Measurements from ENCODE around the gene QPRT. TPM values are rescaled to one million over a fixed set of nuclear protein-coding genes. Genes with fewer than 3 reads are reported as not detected.
A peak's percentile ranks its signal among the peaks of the same experiment; 100 is the strongest.

Gene QPRT
- total RNA-seq, 1 donor, result 19.5 TPM

DNA sequence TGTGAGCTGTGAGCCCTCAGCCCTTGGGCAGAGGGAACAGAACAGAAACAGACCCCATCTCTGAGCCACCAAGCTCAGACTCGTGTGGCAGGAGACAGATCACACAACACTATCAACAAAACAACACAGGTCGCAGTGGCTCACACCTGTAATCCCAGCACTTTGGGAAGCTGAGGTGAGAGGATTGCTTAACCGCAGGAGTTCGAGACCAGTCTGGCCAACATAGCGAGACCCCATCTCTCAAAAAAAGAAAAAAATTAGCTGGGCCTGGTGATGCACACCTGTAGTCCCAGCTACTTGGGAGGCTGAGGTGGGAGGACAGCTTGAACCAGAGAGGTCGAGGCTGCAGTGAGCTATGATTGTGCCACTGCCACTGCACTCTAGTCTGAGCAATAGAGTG, 5.5 kb upstream of the QPRT start:
- TF ChIP-seq, protein P1, sequence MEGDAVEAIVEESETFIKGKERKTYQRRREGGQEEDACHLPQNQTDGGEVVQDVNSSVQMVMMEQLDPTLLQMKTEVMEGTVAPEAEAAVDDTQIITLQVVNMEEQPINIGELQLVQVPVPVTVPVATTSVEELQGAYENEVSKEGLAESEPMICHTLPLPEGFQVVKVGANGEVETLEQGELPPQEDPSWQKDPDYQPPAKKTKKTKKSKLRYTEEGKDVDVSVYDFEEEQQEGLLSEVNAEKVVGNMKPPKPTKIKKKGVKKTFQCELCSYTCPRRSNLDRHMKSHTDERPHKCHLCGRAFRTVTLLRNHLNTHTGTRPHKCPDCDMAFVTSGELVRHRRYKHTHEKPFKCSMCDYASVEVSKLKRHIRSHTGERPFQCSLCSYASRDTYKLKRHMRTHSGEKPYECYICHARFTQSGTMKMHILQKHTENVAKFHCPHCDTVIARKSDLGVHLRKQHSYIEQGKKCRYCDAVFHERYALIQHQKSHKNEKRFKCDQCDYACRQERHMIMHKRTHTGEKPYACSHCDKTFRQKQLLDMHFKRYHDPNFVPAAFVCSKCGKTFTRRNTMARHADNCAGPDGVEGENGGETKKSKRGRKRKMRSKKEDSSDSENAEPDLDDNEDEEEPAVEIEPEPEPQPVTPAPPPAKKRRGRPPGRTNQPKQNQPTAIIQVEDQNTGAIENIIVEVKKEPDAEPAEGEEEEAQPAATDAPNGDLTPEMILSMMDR (IDR thresholded peaks at IDR 0.05; ENCODE audit: extremely low read depth, low read depth, low read length), result no peak
- H3K27me3 ChIP-seq (ENCODE audit: insufficient read depth, low read length), result no peaks in the 10 kb centered on the region

DNA sequence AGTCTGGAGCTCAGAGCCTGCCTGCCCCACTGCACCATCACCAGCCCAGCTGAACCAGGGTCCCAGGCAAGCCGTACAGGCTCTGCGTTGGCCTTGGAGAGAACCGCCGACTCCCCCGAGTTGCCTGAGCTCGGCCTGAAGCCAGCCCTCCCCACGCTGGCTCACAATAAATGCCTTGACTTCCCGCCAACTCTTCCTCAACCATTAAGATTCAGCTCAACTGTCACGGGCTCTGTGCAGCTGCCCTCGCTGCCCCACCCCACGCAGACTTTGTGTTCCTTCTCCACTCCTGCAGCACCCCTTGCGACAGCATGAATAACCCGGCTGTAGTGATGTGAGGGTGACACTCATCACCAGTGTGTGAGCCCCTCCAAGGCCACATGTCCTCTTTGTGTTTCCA, 4.8 kb upstream of the QPRT start:
- Histone ChIP-seq H3K4me3 (ENCODE audit: insufficient read depth, low read length) (no peak overlapping the region), H3K9me3 (ENCODE audit: low read depth, low read length) (no peaks in the 10 kb centered on the region), H4K20me1 (ENCODE audit: insufficient read depth, low read length) (no peaks in the 10 kb centered on the region), H3K4me1 (ENCODE audit: insufficient read depth, low read length) (no peaks in the 10 kb centered on the region), H2AFZ (ENCODE audit: low read length) (peak overlapping the region; percentile 56), H3K36me3 (ENCODE audit: insufficient read depth, low read length) (no peaks in the 10 kb centered on the region), H3K27me3 (ENCODE audit: insufficient read depth, low read length) (no peaks in the 10 kb centered on the region), H3K79me2 (ENCODE audit: insufficient read depth, low read length) (no peaks in the 10 kb centered on the region), H3K4me2 (ENCODE audit: insufficient read depth, low read length) (peak overlapping the region; percentile 32), H3K27ac (ENCODE audit: low read depth, low read length) (no peak overlapping the region)
- TF ChIP-seq, protein P1 (IDR thresholded peaks at IDR 0.05; ENCODE audit: extremely low read depth, low read depth, low read length), result no peak
- no peak for DNase-seq (ENCODE audit: insufficient read length, low spot score, missing footprints)

More for the DNA sequence above, 5.5 kb upstream of the QPRT start:
- no peaks in the 10 kb centered on the region for H3K36me3 ChIP-seq (ENCODE audit: insufficient read depth, low read length)
- H3K79me2 ChIP-seq (ENCODE audit: insufficient read depth, low read length), result no peaks in the 10 kb centered on the region
- H3K9me3 ChIP-seq (ENCODE audit: low read depth, low read length), result no peaks in the 10 kb centered on the region
- H3K27ac ChIP-seq (ENCODE audit: low read depth, low read length), result no peak overlapping the region
- H3K4me1 ChIP-seq (ENCODE audit: insufficient read depth, low read length), result no peaks in the 10 kb centered on the region
- no peak overlapping the region for H3K4me3 ChIP-seq (ENCODE audit: insufficient read depth, low read length)
- peak; percentile 3 for DNase-seq (ENCODE audit: insufficient read length, low spot score, missing footprints)
- H3K4me2 ChIP-seq (ENCODE audit: insufficient read depth, low read length), result no peak overlapping the region
- H2AFZ ChIP-seq (ENCODE audit: low read length), result no peak overlapping the region
- no peaks in the 10 kb centered on the region for H4K20me1 ChIP-seq (ENCODE audit: insufficient read depth, low read length)

DNA sequence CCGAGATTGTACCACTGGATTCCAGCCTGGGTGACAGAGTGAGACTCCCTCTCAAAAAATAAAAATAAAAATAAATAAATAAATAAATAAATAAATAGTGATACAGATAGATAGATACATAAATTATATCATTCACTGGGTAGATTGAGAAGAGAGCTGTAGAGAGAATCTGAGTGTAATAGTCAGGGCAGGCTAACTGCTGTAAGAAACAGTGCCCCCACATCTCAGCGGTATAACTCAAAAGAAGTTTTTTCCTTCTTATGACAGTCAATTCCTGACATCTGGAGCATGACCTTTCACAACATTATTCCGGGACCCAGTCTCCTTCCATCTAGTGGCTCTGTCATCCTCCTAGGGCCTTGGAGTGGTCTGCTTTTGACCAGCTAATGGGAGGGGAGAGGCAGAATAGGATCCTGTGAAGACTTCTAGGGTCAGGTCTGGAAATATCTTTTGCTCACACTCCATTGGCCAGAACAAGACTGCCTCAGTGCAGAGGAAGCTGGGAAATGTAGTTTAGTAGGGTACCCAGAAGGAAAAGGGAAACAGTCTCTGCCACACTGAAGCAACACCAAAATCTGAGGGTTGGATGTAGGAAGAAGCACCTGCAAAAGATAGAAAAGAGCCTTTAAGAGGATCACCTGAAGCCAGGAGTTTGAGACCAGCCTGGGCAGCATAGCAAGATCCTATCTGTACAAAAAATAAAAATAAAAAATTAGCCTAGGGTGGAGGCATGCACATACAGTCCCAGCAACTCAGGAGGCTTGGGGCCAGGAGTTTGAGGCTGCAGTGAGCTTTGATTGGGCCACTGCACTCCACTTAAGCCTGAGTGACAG, 3.0 kb upstream of the QPRT start:
- no peak overlapping the region for H2AFZ ChIP-seq (ENCODE audit: low read length)
- DNase-seq (ENCODE audit: insufficient read length, low spot score, missing footprints), result peak; percentile 87
- TF ChIP-seq, protein P1 (IDR thresholded peaks at IDR 0.05; ENCODE audit: extremely low read depth, low read depth, low read length), result no peak

DNA sequence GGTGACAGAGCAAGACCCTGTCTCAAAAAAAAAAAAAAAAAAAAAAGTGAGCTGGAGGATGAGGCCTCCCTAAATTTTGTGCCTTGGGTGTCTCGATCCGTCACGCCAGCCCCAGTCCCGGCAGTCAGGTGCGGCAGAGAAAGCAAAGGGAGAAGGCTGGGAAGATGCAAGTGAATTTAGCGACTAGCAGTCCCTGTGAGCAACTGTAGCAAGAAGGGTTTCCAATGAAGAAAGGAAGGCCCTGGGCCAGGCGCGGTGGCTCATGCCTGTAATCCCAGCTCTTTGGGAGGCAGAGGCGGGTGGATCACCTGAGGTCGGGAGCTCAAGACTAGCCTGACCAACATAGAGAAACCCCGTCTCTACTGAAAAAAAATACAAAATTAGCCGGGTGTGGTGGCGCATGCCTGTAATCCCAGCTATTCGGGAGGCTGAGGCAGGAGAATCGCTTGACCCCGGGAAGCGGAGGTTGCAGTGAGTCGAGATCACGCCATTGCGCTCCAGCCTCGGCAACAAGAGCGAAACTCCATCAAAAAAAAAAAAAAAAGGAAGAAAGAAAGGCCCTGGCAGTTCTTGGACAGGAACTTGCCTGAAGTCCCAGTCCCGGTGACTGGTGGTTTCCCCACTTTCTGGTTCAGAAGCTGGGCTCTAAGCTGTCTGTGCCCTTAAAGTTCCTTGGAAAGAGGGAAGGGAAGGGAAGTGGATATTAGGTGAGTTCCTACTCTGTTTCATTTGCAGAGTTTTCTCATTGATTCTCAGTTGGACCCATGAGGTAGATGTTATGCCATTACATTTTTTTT, 1.8 kb upstream of the QPRT start:
- no peak overlapping the region for H3K27ac ChIP-seq (ENCODE audit: low read depth, low read length)
- no peak overlapping the region for H3K4me3 ChIP-seq (ENCODE audit: insufficient read depth, low read length)
- TF ChIP-seq, protein P1 (IDR thresholded peaks at IDR 0.05; ENCODE audit: extremely low read depth, low read depth, low read length), result no peak
- H3K79me2 ChIP-seq (ENCODE audit: insufficient read depth, low read length), result no peaks in the 10 kb centered on the region
- no peaks in the 10 kb centered on the region for H3K9me3 ChIP-seq (ENCODE audit: low read depth, low read length)
- no peaks in the 10 kb centered on the region for H3K36me3 ChIP-seq (ENCODE audit: insufficient read depth, low read length)
- no peak overlapping the region for H2AFZ ChIP-seq (ENCODE audit: low read length)
- H3K27me3 ChIP-seq (ENCODE audit: insufficient read depth, low read length), result no peaks in the 10 kb centered on the region
- H4K20me1 ChIP-seq (ENCODE audit: insufficient read depth, low read length), result peaks cover 3% of the 10 kb centered on the region
- H3K4me2 ChIP-seq (ENCODE audit: insufficient read depth, low read length), result no peak overlapping the region
- peaks cover 3% of the 10 kb centered on the region for H3K4me1 ChIP-seq (ENCODE audit: insufficient read depth, low read length)
- peak; percentile 48 for DNase-seq (ENCODE audit: insufficient read length, low spot score, missing footprints)

More for the DNA sequence above, 3.0 kb upstream of the QPRT start:
- Histone ChIP-seq H3K27ac (ENCODE audit: low read depth, low read length) (no peak overlapping the region), H4K20me1 (ENCODE audit: insufficient read depth, low read length) (peaks cover 2% of the 10 kb centered on the region), H3K4me1 (ENCODE audit: insufficient read depth, low read length) (peaks cover 3% of the 10 kb centered on the region), H3K9me3 (ENCODE audit: low read depth, low read length) (no peaks in the 10 kb centered on the region), H3K4me3 (ENCODE audit: insufficient read depth, low read length) (no peak overlapping the region), H3K36me3 (ENCODE audit: insufficient read depth, low read length) (no peaks in the 10 kb centered on the region), H3K27me3 (ENCODE audit: insufficient read depth, low read length) (no peaks in the 10 kb centered on the region), H3K79me2 (ENCODE audit: insufficient read depth, low read length) (no peaks in the 10 kb centered on the region), H3K4me2 (ENCODE audit: insufficient read depth, low read length) (no peak overlapping the region)
